HG02870 (cell line): ENCODE results near the gene MAGI2.
"Not testable (repeated sequence)": the region's sequence is repeated elsewhere in the genome, so short reads cannot be mapped to it uniquely, and the experiment has no call there.

Source experiments
- ATAC-seq: cut with Tn5 transposase; IDR thresholded peaks from one replicate; pipeline ENCODE4 v1.9.1; 2021; ENCODE audit warnings: mild to moderate bottlenecking, moderate library complexity; ENCODE audit not compliant: unreplicated experiment

The MAGI2 gene

GRCh38 chr7:79071187-79071586 lies 382.3 kb downstream of the MAGI2 start:
- ATAC-seq = not testable (repeated sequence)

DNA sequence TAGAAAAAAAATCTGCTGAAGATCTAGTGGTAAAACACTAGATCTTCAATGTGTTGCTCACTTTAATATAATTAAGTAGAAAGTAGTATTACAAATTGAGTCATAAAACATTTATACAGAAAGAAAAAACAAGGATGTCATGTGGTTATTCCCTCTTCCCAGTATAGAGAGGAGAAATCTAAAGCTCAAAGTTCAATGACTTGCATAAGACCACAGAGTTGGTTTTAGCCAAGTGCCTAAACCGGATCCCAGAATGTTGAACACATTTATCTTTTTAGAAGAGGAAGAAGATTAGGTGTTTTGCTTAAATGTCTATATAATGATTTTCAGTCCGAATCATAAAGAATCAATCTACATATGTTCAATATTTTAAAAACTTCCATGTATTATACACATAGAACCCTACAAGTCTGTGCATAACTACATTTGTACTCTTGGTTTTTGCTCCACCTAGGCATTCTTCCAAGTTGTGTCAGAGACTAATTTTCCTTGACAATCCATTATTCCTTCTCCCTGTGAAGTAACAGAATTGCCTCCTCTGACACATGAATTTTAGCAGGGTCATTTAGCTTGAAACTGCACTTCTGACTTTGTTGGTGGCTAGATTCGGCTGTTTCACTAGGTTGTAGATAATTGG lies 389.2 kb downstream of the MAGI2 start:
- no peak for ATAC-seq

DNA sequence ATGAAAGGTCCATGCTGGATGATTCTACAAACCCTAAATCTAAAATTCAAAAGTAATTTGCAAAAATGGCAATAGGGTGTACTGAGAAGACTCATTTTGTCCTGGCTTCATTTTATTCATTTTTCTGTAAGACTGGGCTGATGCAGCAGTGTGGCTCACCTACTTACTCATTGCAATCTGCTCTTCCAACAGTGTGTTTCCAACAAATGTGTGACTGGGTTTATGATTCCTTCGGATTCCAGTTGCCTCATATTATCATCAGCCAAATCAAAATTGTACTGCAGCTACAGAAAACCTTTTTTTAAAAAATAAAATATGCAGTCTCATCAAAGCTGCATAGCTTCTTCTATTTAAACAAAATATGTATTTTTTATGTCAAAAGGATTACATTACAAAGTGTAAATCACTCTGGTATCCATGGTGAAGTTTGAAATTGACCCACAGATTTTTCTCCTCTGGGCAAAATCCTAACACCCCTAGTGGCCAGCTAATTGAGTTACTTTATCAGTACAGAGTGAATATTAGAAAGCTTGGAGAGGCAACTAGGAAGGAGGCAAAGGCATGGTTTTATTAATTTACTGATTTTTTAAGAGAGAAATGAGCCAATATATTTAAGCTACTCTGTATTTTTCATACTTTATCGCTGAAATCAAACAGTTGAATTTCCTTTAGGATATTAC lies 390.3 kb downstream of the MAGI2 start:
- no peak for ATAC-seq

GRCh38 chr7:79060498-79060897 lies 393.0 kb downstream of the MAGI2 start:
- ATAC-seq = no peak

DNA sequence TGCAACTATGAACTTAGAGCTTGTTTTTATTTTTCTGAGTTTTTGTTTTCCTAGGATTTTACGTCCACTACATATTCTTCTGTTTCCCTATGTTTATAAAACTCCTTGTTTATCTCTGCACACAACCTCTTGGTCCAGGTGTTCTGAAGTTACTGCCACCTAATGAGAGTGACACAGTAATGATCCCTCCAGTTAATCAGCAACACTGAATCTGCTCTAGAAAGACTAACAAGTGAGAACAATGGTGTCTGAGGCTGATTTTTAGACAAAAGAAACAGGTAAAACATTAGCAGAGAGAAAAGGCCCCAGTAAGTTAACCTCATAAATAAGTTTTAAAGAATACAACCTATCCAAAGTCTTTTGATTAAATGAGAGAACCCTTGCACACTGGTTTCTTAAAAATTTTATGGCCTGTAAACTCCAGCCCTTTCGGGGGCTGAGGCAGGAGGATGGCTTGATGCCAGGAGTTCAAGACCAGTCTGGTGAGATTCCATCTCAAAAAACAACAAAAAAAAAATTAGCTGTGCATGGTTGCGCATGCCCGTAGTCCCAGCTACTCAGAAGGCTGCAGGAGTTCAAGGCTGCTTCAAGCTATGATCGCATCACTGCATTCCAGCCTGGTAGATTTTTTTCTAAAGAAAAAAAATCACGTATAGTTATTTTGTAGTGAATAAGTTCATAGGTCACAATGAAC lies 397.6 kb downstream of the MAGI2 start:
- no peak for ATAC-seq

- no peak for ATAC-seq
Measured at GRCh38 chr7:79051915-79052314, 401.6 kb downstream of the MAGI2 start.

- no peak for ATAC-seq
Measured at GRCh38 chr7:79050603-79051002, 402.9 kb downstream of the MAGI2 start.

DNA sequence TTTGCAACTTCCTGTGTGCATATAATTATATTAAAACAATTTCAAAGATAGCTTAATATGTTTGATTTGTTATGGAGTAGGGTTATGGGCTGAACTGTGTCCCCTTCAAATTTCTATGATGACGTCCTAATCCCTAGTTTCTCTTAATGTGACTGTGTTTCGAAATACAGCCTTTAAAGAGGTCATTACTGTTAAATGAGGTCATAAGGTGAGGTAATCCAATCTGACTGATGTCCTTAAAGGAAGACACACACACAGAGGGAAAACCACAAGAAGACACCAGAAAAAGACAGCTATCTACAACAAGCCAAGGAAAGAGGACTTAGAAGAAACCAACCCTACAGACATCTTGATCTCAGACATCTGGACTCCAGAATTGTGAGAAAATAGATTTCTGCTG lies 407.4 kb downstream of the MAGI2 start:
- no peak for ATAC-seq

- no peak for ATAC-seq
Measured at GRCh38 chr7:79037001-79037400, 416.5 kb downstream of the MAGI2 start.

DNA sequence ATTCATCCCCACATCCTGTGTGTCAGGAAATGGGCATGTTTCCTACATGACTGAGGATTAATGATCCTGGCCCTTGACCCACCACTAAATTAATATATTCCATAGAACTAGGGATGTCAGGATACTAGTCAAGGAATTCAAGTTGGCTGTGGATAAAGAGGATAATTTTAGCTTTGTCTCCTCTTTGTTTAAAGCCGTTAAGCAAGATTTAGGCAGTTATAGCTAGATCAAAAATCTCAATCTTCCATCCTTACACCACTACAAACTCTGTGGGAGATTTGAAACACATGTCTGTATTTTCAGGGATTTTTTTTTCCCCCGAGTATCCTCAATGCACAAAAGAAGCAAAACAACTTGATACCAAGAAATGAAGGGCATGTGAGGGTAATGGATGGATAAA lies 417.1 kb downstream of the MAGI2 start:
- no peak for ATAC-seq

DNA sequence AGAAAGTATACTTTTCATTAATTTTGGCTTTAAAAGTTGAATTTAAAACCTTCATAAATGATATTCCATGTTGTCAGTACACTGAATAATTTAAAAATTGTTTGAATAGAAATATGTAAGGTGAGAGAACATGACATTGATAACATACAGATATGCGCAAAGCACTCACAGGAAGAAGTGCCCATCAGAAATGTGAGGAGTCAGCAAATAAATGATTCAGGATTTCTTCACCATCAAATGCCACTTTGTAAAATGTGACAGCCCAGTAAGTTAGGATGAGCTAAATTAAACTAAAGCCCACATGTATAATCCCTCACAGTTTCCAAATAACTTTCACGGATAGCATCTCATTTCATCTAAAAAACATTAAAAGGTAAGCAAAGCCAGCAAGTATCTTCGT lies 417.6 kb downstream of the MAGI2 start:
- ATAC-seq = no peak

GRCh38 chr7:79034730-79035129 lies 418.7 kb downstream of the MAGI2 start:
- ATAC-seq = no peak

GRCh38 chr7:79019711-79020110 lies 433.8 kb downstream of the MAGI2 start:
- ATAC-seq = not testable (repeated sequence)

GRCh38 chr7:79011921-79012320 lies 441.5 kb downstream of the MAGI2 start:
- no peak for ATAC-seq

DNA sequence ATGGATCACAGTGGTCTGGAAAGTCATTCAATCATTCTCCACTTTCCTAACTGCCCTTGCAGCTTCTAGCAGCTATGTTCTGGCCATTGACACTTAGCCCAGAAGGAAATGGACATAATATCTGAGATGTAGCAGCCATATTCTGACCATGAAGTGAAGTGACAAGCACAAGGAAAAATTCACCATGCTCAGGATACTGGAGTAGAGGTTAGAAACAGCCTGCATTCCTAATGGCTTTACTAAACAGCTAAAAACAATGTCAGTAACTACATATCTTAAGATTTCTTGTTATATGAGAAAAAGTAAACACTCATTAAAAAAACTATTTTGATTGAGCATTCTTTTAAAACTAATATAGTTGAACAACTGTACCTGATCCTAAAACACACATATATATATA lies 443.8 kb downstream of the MAGI2 start:
- ATAC-seq = no peak

DNA sequence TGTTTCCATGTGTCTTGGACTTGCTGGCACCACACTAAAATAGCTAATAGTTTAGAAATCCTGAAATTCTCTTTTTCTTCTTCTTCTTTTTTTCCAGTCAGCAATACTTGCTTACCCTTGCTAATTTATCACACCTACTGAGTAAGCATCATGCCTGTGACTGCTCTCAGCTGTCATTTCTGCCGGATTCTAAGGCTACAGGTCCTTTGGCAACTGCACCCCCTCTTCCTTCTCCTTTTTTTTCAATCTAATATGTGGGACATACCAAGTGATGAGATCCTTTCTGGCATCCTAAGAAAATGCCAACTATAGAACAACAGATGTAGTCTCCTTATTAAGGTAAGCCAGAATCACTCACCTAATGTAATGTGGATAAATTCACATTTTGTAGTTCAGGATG lies 444.7 kb downstream of the MAGI2 start:
- no peak for ATAC-seq

- no peak for ATAC-seq
Measured at GRCh38 chr7:78996013-78996412, 457.5 kb downstream of the MAGI2 start.

- ATAC-seq = no peak
Measured at GRCh38 chr7:78993341-78993740, 460.1 kb downstream of the MAGI2 start.

GRCh38 chr7:78985509-78985908 lies 468.0 kb downstream of the MAGI2 start:
- ATAC-seq = no peak

DNA sequence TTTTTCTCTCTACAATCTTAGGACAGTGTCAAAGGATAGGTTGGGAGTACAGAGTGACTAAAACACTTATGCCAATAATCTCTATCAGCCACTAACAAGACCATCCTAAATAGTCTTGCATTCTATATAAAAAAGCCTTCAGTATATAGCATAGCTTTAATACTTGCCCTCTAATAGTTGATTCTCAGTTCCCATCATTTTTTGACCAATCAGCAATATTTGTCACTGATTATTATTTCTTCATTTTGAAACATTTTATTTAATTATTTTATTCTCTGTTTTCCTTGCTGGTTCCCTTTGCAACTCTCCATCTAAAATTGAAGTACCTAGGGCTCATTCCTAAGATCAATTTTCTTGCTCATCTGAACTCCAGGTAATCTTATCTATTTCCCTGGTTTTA lies 470.0 kb downstream of the MAGI2 start:
- no peak for ATAC-seq

GRCh38 chr7:78970440-78970916 lies 483.0 kb downstream of the MAGI2 start:
- no peak for ATAC-seq

GRCh38 chr7:78968951-78969350 lies 484.5 kb downstream of the MAGI2 start:
- no peak for ATAC-seq
